ENCODE measurements around the gene KCNJ5. TPM values are rescaled to one million over a fixed set of nuclear protein-coding genes. Genes with fewer than 3 reads are reported as not detected.
A peak's percentile ranks its signal among the peaks of the same experiment; 100 is the strongest.

The KCNJ5 gene
- total and polyA plus RNA-seq, 7 experiments from 2014 or later = 0.11 to 0.24 (median 0.17) TPM; not detected in 4

GRCh38 chr11:128929991-128930390 is 38.8 kb downstream of the KCNJ5 start:
- H3K9me3 ChIP-seq (ENCODE audit: control insufficient read depth in 2 of 3, low read length in 3 of 3) = no peaks in the 10 kb centered on the region
- no peaks in the 10 kb centered on the region for H3K36me3 Mint-ChIP-seq
- no peak overlapping the region for H3K4me3 ChIP-seq (ENCODE audit: low read length)
- no peak overlapping the region for H3K4me3 Mint-ChIP-seq
- no peak overlapping the region for H3K27ac ChIP-seq (ENCODE audit: low read depth, low read length)
- ATAC-seq (no peak), DNase-seq (no peak)
- peaks cover 0 to 3% (median 0%) of the 10 kb centered on the region in 11 donors for H3K9me3 Mint-ChIP-seq
- no peaks in the 10 kb centered on the region for H3K36me3 ChIP-seq (ENCODE audit: control insufficient read depth in 2 of 3, insufficient read depth in 3 of 3, low read length in 3 of 3)
- ChIA-PET POLR2A (no interaction called here), CTCF (no interaction called here)
- no peak overlapping the region for H3K27ac Mint-ChIP-seq
- H3K27me3 Mint-ChIP-seq = peaks cover 0 to 7% (median 0%) of the 10 kb centered on the region in 5 donors
- peaks cover 10 to 14% (median 11%) of the 10 kb centered on the region in 7 donors for H3K4me1 Mint-ChIP-seq
- no peaks in the 10 kb centered on the region for H3K27me3 ChIP-seq (ENCODE audit: control insufficient read depth in 2 of 2, insufficient read depth in 2 of 2, low read length in 2 of 2)
- H3K4me1 ChIP-seq (ENCODE audit: control insufficient read depth in 2 of 2, insufficient read depth in 2 of 2, low read length in 2 of 2) = peaks cover 0 to 2% of the 10 kb centered on the region in 2 donors
- intact Hi-C loops (cut with micrococcal nuclease) = no loop called here

- Mint-ChIP-seq H3K4me3 (no peak overlapping the region), H3K36me3 (no peaks in the 10 kb centered on the region), H3K4me1 (peaks cover 10 to 14% (median 11%) of the 10 kb centered on the region in 7 donors), H3K27ac (no peak overlapping the region), H3K27me3 (peaks cover 0 to 3% (median 0%) of the 10 kb centered on the region in 5 donors), H3K9me3 (peaks cover 0 to 3% (median 0%) of the 10 kb centered on the region in 11 donors)
- Histone ChIP-seq H3K27ac (ENCODE audit: low read depth, low read length) (no peak overlapping the region), H3K4me1 (ENCODE audit: control insufficient read depth in 2 of 2, insufficient read depth in 2 of 2, low read length in 2 of 2) (peaks cover 0 to 2% of the 10 kb centered on the region in 2 donors), H3K9me3 (ENCODE audit: control insufficient read depth in 2 of 3, low read length in 3 of 3) (no peaks in the 10 kb centered on the region), H3K4me3 (ENCODE audit: low read length) (no peak overlapping the region), H3K36me3 (ENCODE audit: control insufficient read depth in 2 of 3, insufficient read depth in 3 of 3, low read length in 3 of 3) (no peaks in the 10 kb centered on the region), H3K27me3 (ENCODE audit: control insufficient read depth in 2 of 2, insufficient read depth in 2 of 2, low read length in 2 of 2) (no peaks in the 10 kb centered on the region)
- ChIA-PET POLR2A (no interaction called here), CTCF (no interaction called here)
- no peak for DNase-seq
- intact Hi-C loops (cut with micrococcal nuclease) = no loop called here
- no peak for ATAC-seq
Observed at GRCh38 chr11:128931066-128931465, 39.9 kb downstream of the KCNJ5 start.

GRCh38 chr11:128931668-128932067 is 40.5 kb downstream of the KCNJ5 start:
- no peak for DNase-seq
- no peak overlapping the region for H3K4me3 ChIP-seq (ENCODE audit: low read length)
- no peak overlapping the region for H3K27ac ChIP-seq (ENCODE audit: low read depth, low read length)
- no peak overlapping the region for H3K4me3 Mint-ChIP-seq
- no peaks in the 10 kb centered on the region for H3K36me3 Mint-ChIP-seq
- H3K27ac Mint-ChIP-seq = no peak overlapping the region
- peaks cover 10 to 14% (median 11%) of the 10 kb centered on the region in 7 donors for H3K4me1 Mint-ChIP-seq
- ChIA-PET CTCF (no interaction called here), POLR2A (no interaction called here)
- H3K4me1 ChIP-seq (ENCODE audit: control insufficient read depth in 2 of 2, insufficient read depth in 2 of 2, low read length in 2 of 2) = peaks cover 0 to 2% of the 10 kb centered on the region in 2 donors
- H3K27me3 Mint-ChIP-seq = no peaks in the 10 kb centered on the region
- no peaks in the 10 kb centered on the region for H3K27me3 ChIP-seq (ENCODE audit: control insufficient read depth in 2 of 2, insufficient read depth in 2 of 2, low read length in 2 of 2)
- intact Hi-C loops (cut with micrococcal nuclease) = no loop called here
- no peak for ATAC-seq
- H3K36me3 ChIP-seq (ENCODE audit: control insufficient read depth in 2 of 3, insufficient read depth in 3 of 3, low read length in 3 of 3) = no peaks in the 10 kb centered on the region
- H3K9me3 ChIP-seq (ENCODE audit: control insufficient read depth in 2 of 3, low read length in 3 of 3) = no peaks in the 10 kb centered on the region
- H3K9me3 Mint-ChIP-seq = peaks cover 0 to 3% (median 0%) of the 10 kb centered on the region in 11 donors

- H3K9me3 ChIP-seq (ENCODE audit: control insufficient read depth in 2 of 3, low read length in 3 of 3) = no peaks in the 10 kb centered on the region
- H3K27me3 ChIP-seq (ENCODE audit: control insufficient read depth in 2 of 2, insufficient read depth in 2 of 2, low read length in 2 of 2) = no peaks in the 10 kb centered on the region
- Mint-ChIP-seq H3K27me3 (no peaks in the 10 kb centered on the region), H3K27ac (peak overlapping the region in 1 of 9 donors; percentile 41), H3K36me3 (no peaks in the 10 kb centered on the region), H3K9me3 (peaks cover 0 to 3% (median 0%) of the 10 kb centered on the region in 11 donors), H3K4me3 (no peak overlapping the region), H3K4me1 (peaks cover 1 to 6% (median 2%) of the 10 kb centered on the region in 7 donors)
- ATAC-seq (no peak), DNase-seq (no peak)
- ChIA-PET CTCF (no interaction called here), POLR2A (no interaction called here)
- no peaks in the 10 kb centered on the region for H3K4me1 ChIP-seq (ENCODE audit: control insufficient read depth in 2 of 2, insufficient read depth in 2 of 2, low read length in 2 of 2)
- no peaks in the 10 kb centered on the region for H3K36me3 ChIP-seq (ENCODE audit: control insufficient read depth in 2 of 3, insufficient read depth in 3 of 3, low read length in 3 of 3)
- no peak overlapping the region for H3K4me3 ChIP-seq (ENCODE audit: low read length)
- no peak overlapping the region for H3K27ac ChIP-seq (ENCODE audit: low read depth, low read length)
- intact Hi-C loops (cut with micrococcal nuclease) = no loop called here
Observed at GRCh38 chr11:128933481-128934178, 42.5 kb downstream of the KCNJ5 start.

GRCh38 chr11:128934351-128934750 is 43.2 kb downstream of the KCNJ5 start:
- Histone ChIP-seq H3K36me3 (ENCODE audit: control insufficient read depth in 2 of 3, insufficient read depth in 3 of 3, low read length in 3 of 3) (no peaks in the 10 kb centered on the region), H3K9me3 (ENCODE audit: control insufficient read depth in 2 of 3, low read length in 3 of 3) (no peaks in the 10 kb centered on the region), H3K27ac (ENCODE audit: low read depth, low read length) (no peak overlapping the region), H3K4me1 (ENCODE audit: control insufficient read depth in 2 of 2, insufficient read depth in 2 of 2, low read length in 2 of 2) (no peaks in the 10 kb centered on the region), H3K4me3 (ENCODE audit: low read length) (no peak overlapping the region), H3K27me3 (ENCODE audit: control insufficient read depth in 2 of 2, insufficient read depth in 2 of 2, low read length in 2 of 2) (no peaks in the 10 kb centered on the region)
- ATAC-seq (no peak), DNase-seq (no peak)
- H3K27me3 Mint-ChIP-seq = no peaks in the 10 kb centered on the region
- peaks cover 0 to 3% (median 0%) of the 10 kb centered on the region in 7 donors for H3K4me1 Mint-ChIP-seq
- ChIA-PET CTCF (no interaction called here), POLR2A (no interaction called here)
- intact Hi-C loops (cut with micrococcal nuclease) = no loop called here
- H3K36me3 Mint-ChIP-seq = no peaks in the 10 kb centered on the region
- H3K4me3 Mint-ChIP-seq = no peak overlapping the region
- H3K9me3 Mint-ChIP-seq = peaks cover 0 to 3% (median 0%) of the 10 kb centered on the region in 11 donors
- no peak overlapping the region for H3K27ac Mint-ChIP-seq

- H3K27ac Mint-ChIP-seq = no peak overlapping the region
- no peaks in the 10 kb centered on the region for H3K36me3 Mint-ChIP-seq
- Histone ChIP-seq H3K4me1 (ENCODE audit: control insufficient read depth in 2 of 2, insufficient read depth in 2 of 2, low read length in 2 of 2) (no peaks in the 10 kb centered on the region), H3K36me3 (ENCODE audit: control insufficient read depth in 2 of 3, insufficient read depth in 3 of 3, low read length in 3 of 3) (no peaks in the 10 kb centered on the region), H3K4me3 (ENCODE audit: low read length) (no peak overlapping the region), H3K27ac (ENCODE audit: low read depth, low read length) (no peak overlapping the region), H3K9me3 (ENCODE audit: control insufficient read depth in 2 of 3, low read length in 3 of 3) (no peaks in the 10 kb centered on the region), H3K27me3 (ENCODE audit: control insufficient read depth in 2 of 2, insufficient read depth in 2 of 2, low read length in 2 of 2) (no peaks in the 10 kb centered on the region)
- ATAC-seq = no peak
- intact Hi-C loops (cut with micrococcal nuclease) = no loop called here
- no peak overlapping the region for H3K4me3 Mint-ChIP-seq
- peaks cover 0 to 3% (median 0%) of the 10 kb centered on the region in 11 donors for H3K9me3 Mint-ChIP-seq
- peaks cover 0 to 2% (median 0%) of the 10 kb centered on the region in 7 donors for H3K4me1 Mint-ChIP-seq
- no peaks in the 10 kb centered on the region for H3K27me3 Mint-ChIP-seq
- ChIA-PET POLR2A (no interaction called here), CTCF (no interaction called here)
- no peak for DNase-seq
Observed at GRCh38 chr11:128934926-128935325, 43.8 kb downstream of the KCNJ5 start.

- no peak overlapping the region for H3K4me3 ChIP-seq (ENCODE audit: low read length)
- ChIA-PET CTCF (no interaction called here), POLR2A (no interaction called here)
- no peaks in the 10 kb centered on the region for H3K9me3 ChIP-seq (ENCODE audit: control insufficient read depth in 2 of 3, low read length in 3 of 3)
- intact Hi-C loops (cut with micrococcal nuclease) = no loop called here
- no peaks in the 10 kb centered on the region for H3K4me1 ChIP-seq (ENCODE audit: control insufficient read depth in 2 of 2, insufficient read depth in 2 of 2, low read length in 2 of 2)
- peaks cover 0 to 6% (median 0%) of the 10 kb centered on the region in 5 donors for H3K27me3 Mint-ChIP-seq
- H3K27me3 ChIP-seq (ENCODE audit: control insufficient read depth in 2 of 2, insufficient read depth in 2 of 2, low read length in 2 of 2) = no peaks in the 10 kb centered on the region
- peaks cover 0 to 3% (median 0%) of the 10 kb centered on the region in 11 donors for H3K9me3 Mint-ChIP-seq
- DNase-seq = no peak
- no peak for ATAC-seq
- peaks cover 0 to 2% (median 0%) of the 10 kb centered on the region in 7 donors for H3K4me1 Mint-ChIP-seq
- H3K27ac ChIP-seq (ENCODE audit: low read depth, low read length) = no peak overlapping the region
- H3K27ac Mint-ChIP-seq = no peak overlapping the region
- no peak overlapping the region for H3K4me3 Mint-ChIP-seq
- H3K36me3 Mint-ChIP-seq = no peaks in the 10 kb centered on the region
- no peaks in the 10 kb centered on the region for H3K36me3 ChIP-seq (ENCODE audit: control insufficient read depth in 2 of 3, insufficient read depth in 3 of 3, low read length in 3 of 3)
Observed at GRCh38 chr11:128936606-128937251, 45.6 kb downstream of the KCNJ5 start.
